ENCODE measurements around the gene TCP11. TPM values are rescaled to one million over a fixed set of nuclear protein-coding genes. Genes with fewer than 3 reads are reported as not detected.

Gene TCP11
- total RNA-seq (ENCODE audit: low replicate concordance), result not detected in 2 replicates
- long read RNA-seq, result 0 reads

GRCh38 chr6:35141007-35141655 lies at the start of gene TCP11:
Gene TCP11 (minus strand): TSS chr6:35141339. CDS start chr6:35140870, 469 bp downstream.
- no peak for TF ChIP-seq CTCF (conservative IDR thresholded peaks at IDR 0.05)
- peaks cover 3% of the 10 kb centered on the region for H3K27me3 Mint-ChIP-seq
- no peaks in the 10 kb centered on the region for H3K36me3 Mint-ChIP-seq
- no peak within 1 kb of the TSS for H3K4me3 Mint-ChIP-seq
- H3K27ac Mint-ChIP-seq, result peak within 1 kb of the TSS; percentile 67
- no peak for DNase-seq (ENCODE audit: extremely low spot score, unreplicated experiment)
- no peaks in the 10 kb centered on the region for H3K9me3 Mint-ChIP-seq
- H3K4me1 Mint-ChIP-seq (ENCODE audit: unreplicated experiment), result peaks cover 26% of the 10 kb centered on the region

GRCh38 chr6:35190306-35190705 lies 49.2 kb upstream of the TCP11 start:
- Mint-ChIP-seq H3K27ac (no peak overlapping the region), H3K36me3 (no peaks in the 10 kb centered on the region), H3K4me1 (ENCODE audit: unreplicated experiment) (no peaks in the 10 kb centered on the region), H3K27me3 (peaks cover 4% of the 10 kb centered on the region), H3K4me3 (no peak overlapping the region), H3K9me3 (no peaks in the 10 kb centered on the region)
- TF ChIP-seq CTCF (conservative IDR thresholded peaks at IDR 0.05), result no peak
- no peak for DNase-seq (ENCODE audit: extremely low spot score, unreplicated experiment)

- Mint-ChIP-seq H3K36me3 (no peaks in the 10 kb centered on the region), H3K27ac (no peak overlapping the region)
Measured at GRCh38 chr6:35188886-35189285, 47.7 kb upstream of the TCP11 start.

GRCh38 chr6:35186571-35186970 lies 45.4 kb upstream of the TCP11 start:
- TF ChIP-seq CTCF (conservative IDR thresholded peaks at IDR 0.05), result no peak
- Mint-ChIP-seq H3K36me3 (no peaks in the 10 kb centered on the region), H3K27me3 (peaks cover 4% of the 10 kb centered on the region), H3K4me1 (ENCODE audit: unreplicated experiment) (peaks cover 16% of the 10 kb centered on the region), H3K4me3 (no peak overlapping the region), H3K9me3 (peaks cover 5% of the 10 kb centered on the region), H3K27ac (no peak overlapping the region)
- no peak for DNase-seq (ENCODE audit: extremely low spot score, unreplicated experiment)

More at GRCh38 chr6:35188886-35189285, 47.7 kb upstream of the TCP11 start:
- no peak for TF ChIP-seq CTCF (conservative IDR thresholded peaks at IDR 0.05)
- Mint-ChIP-seq H3K4me3 (no peak overlapping the region), H3K9me3 (no peaks in the 10 kb centered on the region), H3K4me1 (ENCODE audit: unreplicated experiment) (peaks cover 9% of the 10 kb centered on the region), H3K27me3 (peaks cover 1% of the 10 kb centered on the region)
- no peak for DNase-seq (ENCODE audit: extremely low spot score, unreplicated experiment)

GRCh38 chr6:35185971-35186370 lies 44.8 kb upstream of the TCP11 start:
- DNase-seq (ENCODE audit: extremely low spot score, unreplicated experiment), result no peak
- H3K27ac Mint-ChIP-seq, result no peak overlapping the region
- H3K4me3 Mint-ChIP-seq, result no peak overlapping the region
- no peaks in the 10 kb centered on the region for H3K36me3 Mint-ChIP-seq
- TF ChIP-seq CTCF (conservative IDR thresholded peaks at IDR 0.05), result no peak
- H3K4me1 Mint-ChIP-seq (ENCODE audit: unreplicated experiment), result peaks cover 19% of the 10 kb centered on the region
- H3K9me3 Mint-ChIP-seq, result peaks cover 5% of the 10 kb centered on the region
- peaks cover 4% of the 10 kb centered on the region for H3K27me3 Mint-ChIP-seq
